Measurements from ENCODE around the gene CDV3. TPM values are rescaled to one million over a fixed set of nuclear protein-coding genes. Genes with fewer than 3 reads are reported as not detected.

Gene CDV3
- total and polyA plus RNA-seq, 2 donors (not counting 3 experiments of a cell fraction or from before 2014, with no cell fraction given), result 46.7 to 229 TPM

GRCh38 chr3:133562376-133562775 is 11.1 kb upstream of the CDV3 start:
- Histone ChIP-seq H3K4me3 (replicated peaks in 1 of 3; ENCODE audit: insufficient read depth in 1 of 3, low read depth in 1 of 3, low read length in 3 of 3) (no peak overlapping the region), H3K79me2 (ENCODE audit: control insufficient read depth, insufficient read depth, low read length) (no peaks in the 10 kb centered on the region), H3K9ac (replicated peaks; ENCODE audit: extremely low read depth, insufficient read depth, low read length) (no peak overlapping the region), H3K9me3 (replicated peaks; ENCODE audit: control insufficient read depth, insufficient read depth, low read length) (no peaks in the 10 kb centered on the region), H4K20me1 (replicated peaks; ENCODE audit: control insufficient read depth, extremely low read depth, insufficient read depth, low read length) (no peaks in the 10 kb centered on the region), H3K27me3 (ENCODE audit: control insufficient read depth in 2 of 2, insufficient read depth in 2 of 2, low read length in 2 of 2) (no peaks in the 10 kb centered on the region), H2AFZ (ENCODE audit: low read depth, low read length) (no peak overlapping the region), H3K4me2 (ENCODE audit: insufficient read depth, low read length) (no peak overlapping the region), H3K4me1 (ENCODE audit: control insufficient read depth, extremely low read depth, insufficient read depth, low read length) (no peaks in the 10 kb centered on the region), H3K36me3 (ENCODE audit: control insufficient read depth in 2 of 2, extremely low read depth in 1 of 2, insufficient read depth in 2 of 2, low read length in 2 of 2) (no peaks in the 10 kb centered on the region), H3K27ac (ENCODE audit: insufficient read depth, low read depth, low read length) (no peak overlapping the region), H3K9me1 (replicated peaks; ENCODE audit: control insufficient read depth, extremely low read depth, insufficient read depth, low read length) (no peaks in the 10 kb centered on the region)
- DNase-seq (ENCODE audit: low read depth, low spot score), result no peak
- intact Hi-C loops (cut with micrococcal nuclease), result no loop called here
- dilution Hi-C loops (cut with MboI; ENCODE audit: extremely low pct_ligation_motif_present, low sequenced_read_pairs), result no loop called here
- POLR2A ChIA-PET, result interaction anchor here (1.0 kb wide), 1 partner anchor 11 kb away, joined by 3 read pairs; the partner anchor contains the start of gene CDV3
- TF ChIP-seq, protein P1, sequence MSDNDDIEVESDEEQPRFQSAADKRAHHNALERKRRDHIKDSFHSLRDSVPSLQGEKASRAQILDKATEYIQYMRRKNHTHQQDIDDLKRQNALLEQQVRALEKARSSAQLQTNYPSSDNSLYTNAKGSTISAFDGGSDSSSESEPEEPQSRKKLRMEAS (IDR thresholded peaks at IDR 0.05; ENCODE audit: insufficient read depth, insufficient read length), result no peak
- no peak for TF ChIP-seq POLR2A (IDR thresholded peaks at IDR 0.05; ENCODE audit: low read depth, low read length)
- no peak for TF ChIP-seq FOS (IDR thresholded peaks at IDR 0.05; ENCODE audit: borderline replicate concordance, insufficient read depth, low read length)
- no peak for TF ChIP-seq POLR2AphosphoS5 (IDR thresholded peaks at IDR 0.05; ENCODE audit: insufficient read depth, low read depth, low read length)
- no peak for TF ChIP-seq JUN (IDR thresholded peaks at IDR 0.05; ENCODE audit: borderline replicate concordance, insufficient read depth, insufficient read length, low read depth)
- TF ChIP-seq GATA2 (IDR thresholded peaks at IDR 0.05; ENCODE audit: insufficient read depth, insufficient read length, low read depth, low read length), result no peak
- no peak for TF ChIP-seq CTCF (IDR thresholded peaks at IDR 0.05; ENCODE audit: extremely low read depth in 1 of 2, insufficient read depth in 1 of 2, low read depth in 1 of 2, low read length in 2 of 2)
- no peak for TF ChIP-seq MYC (IDR thresholded peaks at IDR 0.05; ENCODE audit: low read depth, low read length)
- no peak for TF ChIP-seq EZH2 (IDR thresholded peaks at IDR 0.05; ENCODE audit: borderline replicate concordance, low read depth, low read length, severe bottlenecking)
- no TSS peak for BruUV-seq (replicated peaks)
- CTCF ChIA-PET, result interaction anchor here (0.9 to 2.1 kb wide), 5 partner anchors 11 to 98 kb away, joined by 3 to 7 read pairs (median 4); partner anchors contain the start of gene CDV3
- FAIRE-seq, result no peak

All from endothelial cell of umbilical vein (primary cell).